AG09309 (cell line): Measurements from ENCODE around the gene CXCR6.

Experiments used
- DNase-seq: peaks from one replicate; pipeline ENCODE4 v3.0.0-alpha.2; 2010; ENCODE audit warnings: low read depth
- H3K4me3 ChIP-seq: 2 replicates; pipeline ENCODE4 v1.5.1; 2011; ENCODE audit warnings: mild to moderate bottlenecking, low read depth, low read length, moderate library complexity; ENCODE audit not compliant: control insufficient read depth
- TF ChIP-seq, protein P1 (sequence below): IDR thresholded peaks from 2 replicates; pipeline ENCODE4 v1.5.1; 2011; ENCODE audit warnings: mild to moderate bottlenecking, low read depth, low read length, inconsistent platforms; ENCODE audit not compliant: insufficient read depth, control insufficient read depth; ENCODE audit errors: missing control alignments

The CXCR6 gene

GRCh38 chr3:45976191-45977091 lies 33.2 kb downstream of the CXCR6 start:
- no peak overlapping the region for H3K4me3 ChIP-seq
- TF ChIP-seq, protein P1, sequence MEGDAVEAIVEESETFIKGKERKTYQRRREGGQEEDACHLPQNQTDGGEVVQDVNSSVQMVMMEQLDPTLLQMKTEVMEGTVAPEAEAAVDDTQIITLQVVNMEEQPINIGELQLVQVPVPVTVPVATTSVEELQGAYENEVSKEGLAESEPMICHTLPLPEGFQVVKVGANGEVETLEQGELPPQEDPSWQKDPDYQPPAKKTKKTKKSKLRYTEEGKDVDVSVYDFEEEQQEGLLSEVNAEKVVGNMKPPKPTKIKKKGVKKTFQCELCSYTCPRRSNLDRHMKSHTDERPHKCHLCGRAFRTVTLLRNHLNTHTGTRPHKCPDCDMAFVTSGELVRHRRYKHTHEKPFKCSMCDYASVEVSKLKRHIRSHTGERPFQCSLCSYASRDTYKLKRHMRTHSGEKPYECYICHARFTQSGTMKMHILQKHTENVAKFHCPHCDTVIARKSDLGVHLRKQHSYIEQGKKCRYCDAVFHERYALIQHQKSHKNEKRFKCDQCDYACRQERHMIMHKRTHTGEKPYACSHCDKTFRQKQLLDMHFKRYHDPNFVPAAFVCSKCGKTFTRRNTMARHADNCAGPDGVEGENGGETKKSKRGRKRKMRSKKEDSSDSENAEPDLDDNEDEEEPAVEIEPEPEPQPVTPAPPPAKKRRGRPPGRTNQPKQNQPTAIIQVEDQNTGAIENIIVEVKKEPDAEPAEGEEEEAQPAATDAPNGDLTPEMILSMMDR, result no peak
- DNase-seq, result no peak

DNA sequence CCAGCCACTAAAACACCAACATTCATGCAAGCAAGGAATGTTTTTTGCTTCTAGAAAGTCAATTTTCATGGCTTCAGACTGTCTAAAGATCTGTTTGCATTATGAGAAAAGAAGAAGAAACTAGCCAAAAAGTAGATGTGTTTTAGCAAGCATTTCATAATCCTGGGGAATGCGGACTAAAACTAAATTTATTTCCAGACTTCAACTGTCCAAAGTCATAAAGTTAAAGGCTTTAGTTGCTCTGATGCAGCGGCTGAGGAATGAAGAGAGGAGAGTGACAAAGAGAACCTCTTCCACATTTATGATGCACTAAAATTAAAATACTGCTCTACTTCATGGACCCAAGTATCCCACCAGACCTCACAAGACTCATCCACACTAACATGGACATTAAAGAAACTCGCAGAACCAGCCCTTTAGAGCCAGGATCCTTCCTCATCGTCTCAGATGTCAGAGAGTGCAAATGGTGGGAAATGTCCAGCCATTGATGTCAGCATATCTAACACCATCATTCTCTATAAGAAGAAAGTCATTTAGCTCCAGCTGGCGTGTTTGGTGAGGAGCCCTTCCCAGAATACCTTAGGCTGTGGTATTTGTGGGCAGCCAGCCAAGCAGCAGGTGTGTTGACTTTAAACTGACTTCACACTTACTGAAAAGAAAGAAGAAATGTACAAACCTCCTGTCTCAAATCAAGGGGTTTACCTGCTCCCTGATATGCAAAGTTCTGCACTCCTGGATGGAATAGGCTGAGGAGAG lies 34.9 kb downstream of the CXCR6 start:
- no peak overlapping the region for H3K4me3 ChIP-seq
- TF ChIP-seq, protein P1, result no peak
- DNase-seq, result no peak

DNA sequence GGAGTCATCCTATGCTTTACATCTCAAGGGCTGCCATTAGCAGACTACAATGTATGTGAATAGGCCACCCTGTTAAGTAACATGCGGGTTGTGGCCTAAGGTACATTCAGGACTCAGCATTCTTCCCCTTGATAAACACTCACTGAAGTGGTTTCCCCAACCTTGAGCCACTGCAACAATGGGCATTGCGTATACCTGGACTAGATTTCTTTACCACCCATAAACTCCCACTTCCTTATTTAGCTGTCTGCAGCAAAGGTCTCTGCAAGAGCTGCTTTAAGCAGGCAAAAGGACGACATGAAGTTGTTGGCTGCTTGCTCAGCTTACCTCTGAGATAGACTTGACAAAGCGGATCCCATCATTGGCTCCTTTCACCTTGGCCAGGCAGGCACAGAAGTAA lies 36.1 kb downstream of the CXCR6 start:
- DNase-seq, result no peak
- no peak overlapping the region for H3K4me3 ChIP-seq
- TF ChIP-seq, protein P1, result no peak

DNA sequence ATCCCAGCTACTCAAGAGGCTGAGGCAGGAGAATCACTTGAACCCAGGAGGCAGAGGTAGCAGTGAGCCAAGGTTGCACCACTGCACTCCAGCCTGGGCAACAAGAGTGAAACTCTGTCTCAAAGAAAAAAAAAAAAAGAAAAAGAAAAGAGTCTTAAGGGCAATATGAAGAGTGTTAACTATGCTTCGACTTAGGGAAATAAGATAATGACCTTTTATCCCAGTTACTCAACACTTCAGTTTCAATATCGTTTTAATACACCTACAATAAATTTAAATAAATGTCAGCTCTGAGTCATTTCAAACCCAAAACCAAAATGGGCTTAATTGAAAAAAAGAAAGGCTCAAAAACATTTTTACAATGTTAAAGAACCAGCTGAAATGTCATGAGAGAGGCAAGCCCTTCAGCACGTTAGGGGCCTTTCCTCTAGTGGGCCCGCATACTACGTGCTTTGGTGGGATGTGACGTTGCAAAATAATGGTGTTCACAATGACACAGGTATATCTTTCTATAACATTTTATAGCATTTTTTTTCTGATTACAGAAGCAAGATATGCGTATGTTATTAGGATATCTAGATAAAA lies 37.1 kb downstream of the CXCR6 start:
- DNase-seq, result no peak
- TF ChIP-seq, protein P1, result no peak
- no peak overlapping the region for H3K4me3 ChIP-seq

DNA sequence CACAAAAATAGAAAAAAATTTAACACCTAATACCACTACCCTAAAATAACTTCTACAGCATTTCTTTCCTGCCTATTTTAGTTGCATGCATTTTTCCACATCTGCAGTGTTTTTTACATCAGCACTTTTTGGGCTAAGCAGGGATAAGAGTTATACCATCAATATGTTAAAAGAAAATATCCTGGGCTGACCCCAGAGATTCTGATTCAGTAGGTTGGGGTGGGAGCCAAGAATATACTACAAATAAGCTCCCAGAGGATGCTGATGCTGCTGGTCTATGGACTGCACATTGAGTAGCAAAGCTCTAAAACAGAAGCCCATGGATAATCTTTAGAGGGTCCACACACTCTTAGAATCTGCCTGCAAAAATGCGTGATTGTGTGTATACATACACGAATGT lies 37.6 kb downstream of the CXCR6 start:
- TF ChIP-seq, protein P1, result no peak
- no peak overlapping the region for H3K4me3 ChIP-seq
- DNase-seq, result no peak

- no peak for DNase-seq
- H3K4me3 ChIP-seq, result no peak overlapping the region
- TF ChIP-seq, protein P1, result no peak
These were observed 38.2 kb downstream of the CXCR6 start for GRCh38 chr3:45981346-45982074.
